ENCODE measurements around the gene INTS7.
A peak's percentile ranks its signal among the peaks of the same experiment; 100 is the strongest.
"Not testable (repeated sequence)": the region's sequence is repeated elsewhere in the genome, so short reads cannot be mapped to it uniquely, and the experiment has no call there.

The INTS7 gene

GRCh38 chr1:211932231-211932932 lies 103.0 kb downstream of the INTS7 start:
- DNase-seq = peak; percentile 66

- DNase-seq = no peak
Observed at GRCh38 chr1:211929683-211930082, 105.7 kb downstream of the INTS7 start.

GRCh38 chr1:211928993-211929637 lies 106.2 kb downstream of the INTS7 start:
- peak; percentile 61 for DNase-seq

DNA sequence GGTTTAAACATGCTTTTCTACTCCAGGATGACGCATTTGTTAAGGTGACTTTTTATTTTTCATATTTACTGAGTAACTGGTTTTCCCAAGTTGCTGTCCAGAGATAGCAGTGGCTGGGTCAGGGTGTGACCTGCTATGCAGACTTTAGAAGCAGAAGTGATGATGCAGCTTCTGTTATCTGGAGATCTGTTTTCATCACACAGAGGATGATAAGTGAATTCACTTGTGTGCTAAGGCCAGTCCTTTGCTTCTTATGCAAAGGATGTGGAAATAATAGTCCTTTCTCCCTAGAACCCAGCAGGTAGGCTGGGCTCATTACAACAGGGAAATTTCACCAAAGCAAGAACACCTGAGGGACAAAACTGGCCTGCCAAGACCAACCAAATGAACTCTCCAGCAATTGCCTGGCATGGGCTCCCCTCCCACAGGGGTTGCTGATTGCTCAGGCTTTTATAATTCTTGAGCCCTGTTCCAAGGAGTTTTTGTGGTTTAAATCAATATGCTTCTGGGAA lies 107.0 kb downstream of the INTS7 start:
- no peak for DNase-seq

GRCh38 chr1:211925016-211925415 lies 110.3 kb downstream of the INTS7 start:
- no peak for DNase-seq

DNA sequence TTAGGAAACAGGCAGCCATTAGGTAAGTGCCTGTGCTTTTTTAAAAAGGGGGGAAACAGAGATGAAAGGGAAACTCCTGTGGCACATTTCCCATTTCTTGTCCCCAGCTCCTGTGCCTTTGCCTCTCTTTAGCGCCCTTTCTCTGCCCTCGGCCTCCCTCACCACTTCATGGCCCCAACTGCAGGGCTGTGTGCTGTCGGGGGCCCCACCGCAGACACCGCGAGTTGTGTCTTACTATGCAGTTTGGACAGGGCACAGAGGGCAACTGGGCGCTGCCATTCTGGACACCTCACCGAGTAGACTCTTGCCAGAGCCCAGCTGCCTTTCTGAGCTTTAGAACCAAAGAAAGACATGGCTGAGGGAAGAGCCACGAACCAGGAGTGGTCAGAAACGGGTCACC lies 111.1 kb downstream of the INTS7 start:
- no peak for DNase-seq

DNA sequence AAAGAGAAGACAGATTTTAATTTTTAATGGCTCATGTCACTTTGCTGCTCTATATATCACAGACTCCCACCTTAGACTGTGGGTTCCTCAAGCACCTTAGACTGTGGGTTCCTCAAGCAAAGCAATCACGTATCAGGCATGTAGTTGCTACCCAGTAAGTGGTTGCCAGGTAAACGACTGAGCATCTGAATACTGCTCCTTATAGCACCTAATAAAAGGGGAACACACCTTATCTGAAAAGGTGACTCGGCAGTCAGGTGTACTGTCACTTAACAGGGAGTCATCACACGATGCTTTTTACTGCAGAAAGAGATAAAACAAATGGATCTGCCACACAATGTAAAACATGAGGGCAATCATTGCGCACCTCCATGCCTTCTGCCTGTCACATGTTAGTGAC lies 112.3 kb downstream of the INTS7 start:
- DNase-seq = no peak

DNA sequence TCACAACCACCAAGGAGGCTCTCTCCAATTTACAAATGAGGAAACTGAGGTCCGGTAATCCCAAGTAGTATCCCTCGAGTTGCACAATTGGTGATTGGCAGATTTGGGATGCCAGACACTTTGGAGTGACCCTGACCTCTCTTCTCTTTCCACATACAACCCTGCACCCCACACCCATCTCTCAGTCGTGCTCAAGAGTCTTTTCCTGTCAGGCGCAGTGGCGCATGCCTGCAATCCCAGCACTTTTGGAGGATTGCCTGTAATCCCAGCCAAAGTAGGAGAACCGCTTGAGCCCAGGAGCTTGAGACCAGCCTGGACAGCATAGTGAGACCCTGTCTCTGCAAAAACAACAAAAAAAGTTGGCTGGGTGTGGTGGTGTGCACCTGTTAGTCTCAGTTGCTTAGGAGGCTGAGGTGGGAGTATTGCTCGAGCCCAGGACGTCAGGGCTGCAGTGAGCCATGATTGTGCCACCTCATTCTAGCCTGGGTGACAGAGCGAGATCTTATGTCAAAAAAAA lies 113.7 kb downstream of the INTS7 start:
- DNase-seq = no peak

- DNase-seq = no peak
Observed at GRCh38 chr1:211920602-211921226, 114.6 kb downstream of the INTS7 start.

DNA sequence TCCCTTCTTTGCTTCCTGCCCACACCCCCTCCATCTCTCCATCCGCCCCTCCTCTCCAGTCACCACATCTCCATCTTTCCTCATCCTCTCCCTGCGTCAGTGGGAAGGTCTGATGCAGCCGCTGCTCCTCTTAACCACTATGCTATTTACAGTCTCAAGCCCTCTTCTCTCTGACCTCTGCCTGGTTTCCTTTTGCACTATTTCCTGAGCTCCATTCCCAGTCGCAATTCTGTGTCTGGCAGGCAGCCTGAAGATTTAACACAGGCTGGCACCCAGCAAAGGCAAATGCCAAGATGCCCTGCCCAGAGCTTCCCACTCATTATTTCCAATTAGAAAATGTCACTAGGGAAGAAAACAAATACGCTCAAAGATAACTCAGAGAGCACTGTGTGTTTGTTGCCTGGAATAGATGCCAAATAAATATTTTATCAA lies 115.2 kb downstream of the INTS7 start:
- no peak for DNase-seq

GRCh38 chr1:211918843-211919414 lies 116.4 kb downstream of the INTS7 start:
- no peak for DNase-seq

DNA sequence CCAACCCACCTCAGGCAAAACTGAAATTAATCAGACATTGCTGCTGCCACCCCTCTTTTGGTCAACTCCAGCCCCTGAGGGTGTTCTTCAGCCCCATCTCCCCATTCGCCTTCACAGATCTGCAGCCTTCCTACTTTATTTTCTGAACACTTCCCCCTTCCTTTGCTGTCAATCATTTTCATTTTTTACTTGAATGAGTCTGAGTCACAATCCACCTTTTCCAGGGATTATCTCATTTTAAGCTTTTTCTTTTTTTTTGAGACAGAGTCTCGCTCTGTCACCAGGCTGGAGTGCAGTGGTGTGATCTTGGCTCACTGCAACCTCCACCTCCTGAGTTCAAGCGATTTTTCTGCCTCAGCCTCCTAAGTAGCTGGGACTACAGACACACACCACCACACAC lies 118.9 kb downstream of the INTS7 start:
- not testable (repeated sequence) for DNase-seq

GRCh38 chr1:211915924-211916323 lies 119.4 kb downstream of the INTS7 start:
- no peak for DNase-seq

DNA sequence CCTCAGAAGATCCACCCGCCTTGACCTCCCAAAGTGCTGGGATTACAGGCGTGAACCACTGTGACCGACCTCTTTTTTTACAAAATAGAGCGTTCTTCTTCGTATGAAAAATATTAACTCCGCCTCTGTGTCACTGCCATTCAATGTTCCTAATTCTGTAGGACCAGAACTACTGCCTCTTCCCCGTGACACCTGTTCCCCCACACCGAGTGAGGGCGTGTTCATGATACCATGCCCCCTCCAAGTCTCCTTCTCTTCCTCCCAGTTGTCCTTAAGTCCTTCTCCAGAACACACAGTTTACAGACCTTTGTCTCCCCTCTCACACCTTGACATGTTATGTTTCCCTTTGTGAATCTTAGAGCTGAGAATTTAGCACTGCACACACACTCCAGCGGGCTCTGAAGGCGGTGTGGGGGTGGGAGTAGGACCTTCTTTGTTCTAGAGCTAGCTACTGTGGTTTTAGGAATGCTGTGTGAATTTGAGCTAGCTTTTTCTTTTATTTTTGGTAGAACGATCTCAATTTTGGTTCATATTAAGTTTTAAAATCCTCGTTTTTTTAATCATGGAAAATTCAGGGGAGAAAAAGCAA lies 122.4 kb downstream of the INTS7 start:
- DNase-seq = no peak

GRCh38 chr1:211912038-211912437 lies 123.3 kb downstream of the INTS7 start:
- no peak for DNase-seq

DNA sequence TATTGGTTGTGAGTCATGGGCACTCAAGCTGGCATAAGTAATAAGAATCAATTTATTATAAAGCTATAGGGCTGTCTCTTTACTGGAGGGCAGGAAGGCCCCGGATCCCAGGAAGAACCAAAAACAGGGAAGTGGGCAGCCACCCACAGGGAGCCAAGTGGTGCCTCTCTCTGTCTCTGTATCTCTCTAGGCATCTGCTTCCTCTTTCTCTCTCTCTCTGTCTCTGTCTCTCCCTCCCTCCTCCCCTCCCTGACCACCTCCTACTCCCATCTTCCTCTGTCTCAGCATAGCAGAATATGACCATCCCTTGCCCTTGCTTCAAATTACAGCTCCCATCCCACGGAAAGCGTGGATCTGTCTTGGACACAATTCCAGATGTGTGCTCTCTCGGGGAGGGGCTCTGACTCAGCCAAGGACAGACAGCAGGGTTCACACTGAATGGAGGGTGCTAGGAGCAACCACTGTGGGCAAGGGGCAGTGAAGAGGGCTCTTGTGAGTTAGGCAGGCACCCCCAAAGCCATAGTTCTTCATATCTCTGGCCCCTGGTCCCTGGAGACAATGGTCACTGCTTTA lies 124.4 kb downstream of the INTS7 start:
- peak; percentile 68 for DNase-seq

- no peak for DNase-seq
Observed at GRCh38 chr1:211910113-211910884, 125.1 kb downstream of the INTS7 start.

DNA sequence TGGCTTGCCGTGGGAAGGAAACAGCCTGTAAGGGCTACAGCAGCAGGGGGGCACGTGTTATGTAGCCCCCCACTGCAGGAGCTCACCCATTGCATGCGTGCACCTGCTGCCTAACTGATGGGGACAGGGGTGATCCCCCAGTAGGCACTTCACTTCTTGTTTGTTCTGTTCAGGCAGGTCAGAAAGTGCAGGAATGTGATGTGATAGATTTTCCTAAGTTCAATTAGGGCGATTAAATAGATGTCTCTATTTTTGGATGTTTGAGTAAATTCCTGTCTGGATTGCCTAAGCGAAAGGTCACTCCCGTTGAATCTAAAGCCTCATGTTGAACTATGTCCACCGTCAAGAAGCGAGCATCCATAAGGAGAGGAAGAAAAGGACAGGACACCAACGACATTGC lies 126.0 kb downstream of the INTS7 start:
- DNase-seq = no peak

DNA sequence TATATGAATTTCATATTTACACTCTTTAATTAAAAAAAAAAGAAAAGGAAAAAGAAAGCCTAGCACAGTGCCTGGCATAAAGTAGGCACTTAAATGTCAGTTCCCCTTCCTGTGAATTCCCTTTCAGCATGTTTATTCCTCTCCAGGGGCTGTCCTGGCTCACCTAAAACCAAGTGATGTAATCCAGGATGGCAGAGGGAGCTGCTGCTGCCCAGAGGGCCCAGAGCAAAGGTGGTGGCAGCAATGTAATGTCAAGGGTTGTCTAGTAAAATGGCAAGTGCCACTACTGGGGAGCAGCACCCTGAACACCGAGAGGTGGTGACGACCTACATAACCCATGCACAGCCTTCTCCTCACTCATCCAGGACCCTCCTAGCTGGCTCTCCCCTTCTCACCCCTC lies 126.4 kb downstream of the INTS7 start:
- no peak for DNase-seq

GRCh38 chr1:211908453-211908852 lies 126.9 kb downstream of the INTS7 start:
- peak; percentile 88 for DNase-seq

GRCh38 chr1:211903490-211904245 lies 131.7 kb downstream of the INTS7 start:
- peak; percentile 25 for DNase-seq

Data from suppressor macrophage treated with lipopolysaccharide for 4 hours (primary cell).